Upper lobe of left lung (tissue), 6 donors: Measurements from ENCODE around the gene WDR6. TPM values are rescaled to one million over a fixed set of nuclear protein-coding genes. Genes with fewer than 3 reads are reported as not detected.
A peak's percentile ranks its signal among the peaks of the same experiment; 100 is the strongest.

Experiments used
- ATAC-seq, 2 donors: fragments of 200-7000 bp; cut with Tn5 transposase; one replicate each; pipeline ENCODE4 v1.9.1; 2022; ENCODE audit warnings: mild to moderate bottlenecking in 2 of 2, moderate library complexity in 2 of 2; ENCODE audit not compliant: low FRiP score in 2 of 2
- DNase-seq, 2 donors: peaks; one replicate each; pipeline ENCODE4 v3.0.0-alpha.2; 2019 to 2020
- H3K27ac ChIP-seq, 4 donors: fragments of 200-600 bp; sonication (generic); one replicate each; pipeline ENCODE4 v1.5.1; 2016 to 2019
- H3K27me3 ChIP-seq, 4 donors: fragments of 200-600 bp; sonication (generic); one replicate each; pipeline ENCODE4 v1.5.1; 2017 to 2019
- H3K36me3 ChIP-seq, 4 donors: fragments of 200-600 bp; sonication (generic); one replicate each; pipeline ENCODE4 v1.5.1; 2016 to 2019
- H3K4me1 ChIP-seq, 4 donors: fragments of 200-600 bp; sonication (generic); one replicate each; pipeline ENCODE4 v1.5.1; 2018 to 2019
- H3K4me3 ChIP-seq, 4 donors: fragments of 200-600 bp; sonication (generic); one replicate each; pipeline ENCODE4 v1.5.1; 2017 to 2019; ENCODE audit warnings: mild to moderate bottlenecking in 2 of 4, moderate library complexity in 1 of 4
- H3K9me3 ChIP-seq, 4 donors: fragments of 200-600 bp; sonication (generic); one replicate each; pipeline ENCODE4 v1.5.1; 2018 to 2019
- EP300 ChIP-seq, 4 donors: sonication (generic); formaldehyde crosslinking; IDR thresholded peaks; one replicate each; pipeline ENCODE4 v1.5.1; 2017; ENCODE audit warnings: antibody characterized with exemption in 4 of 4, control low read depth in 2 of 4
- POLR2A ChIP-seq, 4 donors: fragments of 450-650 bp; IDR thresholded peaks; one replicate each; pipeline ENCODE4 v1.5.1; 2016 to 2017; ENCODE audit warnings: antibody characterized with exemption in 4 of 4, mild to moderate bottlenecking in 2 of 4
- POLR2AphosphoS5 ChIP-seq, 2 donors: sonication (generic); formaldehyde crosslinking; IDR thresholded peaks; one replicate each; pipeline ENCODE4 v1.5.1; 2017; ENCODE audit warnings: antibody characterized with exemption in 2 of 2
- WGBS, 2 donors: methylation state at CpG; one replicate each; pipeline ENCODE4 v1.1.5; 2017 to 2018; 5-methylcytosine and 5-hydroxymethylcytosine counted together
- total RNA-seq, 6 donors: library from RNA; depleted of rRNA in 4 of 6; stranded (reverse); fragments of >200 nt in 4 of 6; gene quantifications; one replicate each; pipeline versions ENCODE4 v1.1.0 to v1.2.1, GENCODE V29; 2016 to 2021
- TF ChIP-seq, protein P1 (sequence below), 6 experiments: fragments of 450-650 bp in 4 of 6; fragments of 200-600 bp in 2 of 6; sonication (generic) in 2 of 6; IDR thresholded peaks; one replicate each; pipeline ENCODE4 v1.5.1; 2016 to 2019; ENCODE audit warnings: antibody characterized with exemption in 6 of 6
- donor health status: DM: no; HTN: no; CAD: no; lungs with moderate emphysema.
- donor health status: DM: no; HTN: yes; CAD: no; lungs with severe emphysema.

The WDR6 gene
- total RNA-seq, 6 donors from 2014 or later: 100 to 279 (median 123) TPM

DNA sequence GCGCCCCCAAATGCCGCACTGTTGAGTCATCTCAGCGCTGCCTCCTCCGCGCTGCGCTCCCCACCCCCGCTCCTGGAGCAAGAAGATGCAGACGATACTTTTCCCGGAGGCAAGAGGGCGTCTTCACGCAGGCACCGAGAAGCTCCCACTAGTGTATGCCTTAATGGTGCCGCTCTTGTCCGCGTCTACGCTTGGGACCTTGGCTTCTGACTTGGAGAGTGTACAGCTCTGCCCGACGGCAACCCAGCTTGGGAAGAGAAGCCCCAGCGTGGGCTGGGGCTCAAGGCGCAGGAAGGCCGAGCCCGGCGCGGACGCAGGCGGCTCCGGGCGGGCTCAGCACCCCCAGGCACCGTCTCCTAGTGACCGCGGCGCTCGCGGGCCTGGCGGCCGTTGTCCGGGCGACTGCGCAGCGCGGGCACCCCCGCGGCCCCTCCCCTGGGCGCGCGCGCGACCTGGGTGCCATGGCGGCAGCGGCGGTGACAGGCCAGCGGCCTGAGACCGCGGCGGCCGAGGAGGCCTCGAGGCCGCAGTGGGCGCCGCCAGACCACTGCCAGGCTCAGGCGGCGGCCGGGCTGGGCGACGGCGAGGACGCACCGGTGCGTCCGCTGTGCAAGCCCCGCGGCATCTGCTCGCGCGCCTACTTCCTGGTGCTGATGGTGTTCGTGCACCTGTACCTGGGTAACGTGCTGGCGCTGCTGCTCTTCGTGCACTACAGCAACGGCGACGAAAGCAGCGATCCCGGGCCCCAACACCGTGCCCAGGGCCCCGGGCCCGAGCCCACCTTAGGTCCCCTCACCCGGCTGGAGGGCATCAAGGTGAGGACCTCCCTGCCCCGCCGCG is 17.2 kb upstream of the WDR6 start, which contains the start of gene P4HTM:
Gene P4HTM, plus strand, starts transcription at position 446 of the 840 bp plus-strand sequence. Its CDS starts 16 bp downstream, at position 462.
- Histone ChIP-seq H3K4me3 (peak within 1 kb of the TSS; percentile 73 to 94 (median 88)), H3K4me1 (peaks cover 23 to 33% (median 27%) of the 10 kb centered on the region in 4 donors), H3K27me3 (no peaks in the 10 kb centered on the region), H3K36me3 (peaks cover 0 to 18% (median 8%) of the 10 kb centered on the region in 4 donors), H3K9me3 (no peaks in the 10 kb centered on the region), H3K27ac (peak within 1 kb of the TSS; percentile 87 to 92 (median 90))
- ATAC-seq (peak; percentile 89 to 93), DNase-seq (peak; percentile 85 to 95)
- TF ChIP-seq EP300 (IDR thresholded peaks at IDR 0.05): peak in 1 of 4 donors; percentile 3
- TF ChIP-seq POLR2AphosphoS5 (IDR thresholded peaks at IDR 0.05): peak; percentile 80
- TF ChIP-seq POLR2A (IDR thresholded peaks at IDR 0.05): peak in 1 of 4 donors; percentile 46
- TF ChIP-seq, protein P1, sequence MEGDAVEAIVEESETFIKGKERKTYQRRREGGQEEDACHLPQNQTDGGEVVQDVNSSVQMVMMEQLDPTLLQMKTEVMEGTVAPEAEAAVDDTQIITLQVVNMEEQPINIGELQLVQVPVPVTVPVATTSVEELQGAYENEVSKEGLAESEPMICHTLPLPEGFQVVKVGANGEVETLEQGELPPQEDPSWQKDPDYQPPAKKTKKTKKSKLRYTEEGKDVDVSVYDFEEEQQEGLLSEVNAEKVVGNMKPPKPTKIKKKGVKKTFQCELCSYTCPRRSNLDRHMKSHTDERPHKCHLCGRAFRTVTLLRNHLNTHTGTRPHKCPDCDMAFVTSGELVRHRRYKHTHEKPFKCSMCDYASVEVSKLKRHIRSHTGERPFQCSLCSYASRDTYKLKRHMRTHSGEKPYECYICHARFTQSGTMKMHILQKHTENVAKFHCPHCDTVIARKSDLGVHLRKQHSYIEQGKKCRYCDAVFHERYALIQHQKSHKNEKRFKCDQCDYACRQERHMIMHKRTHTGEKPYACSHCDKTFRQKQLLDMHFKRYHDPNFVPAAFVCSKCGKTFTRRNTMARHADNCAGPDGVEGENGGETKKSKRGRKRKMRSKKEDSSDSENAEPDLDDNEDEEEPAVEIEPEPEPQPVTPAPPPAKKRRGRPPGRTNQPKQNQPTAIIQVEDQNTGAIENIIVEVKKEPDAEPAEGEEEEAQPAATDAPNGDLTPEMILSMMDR (IDR thresholded peaks at IDR 0.05): peak in 4 of 6 experiments; percentile 27 to 51 (median 44)
- 1 to 2% methylated on average over 8 to 13 of the region's 91 CpGs for WGBS, 2 donors

DNA sequence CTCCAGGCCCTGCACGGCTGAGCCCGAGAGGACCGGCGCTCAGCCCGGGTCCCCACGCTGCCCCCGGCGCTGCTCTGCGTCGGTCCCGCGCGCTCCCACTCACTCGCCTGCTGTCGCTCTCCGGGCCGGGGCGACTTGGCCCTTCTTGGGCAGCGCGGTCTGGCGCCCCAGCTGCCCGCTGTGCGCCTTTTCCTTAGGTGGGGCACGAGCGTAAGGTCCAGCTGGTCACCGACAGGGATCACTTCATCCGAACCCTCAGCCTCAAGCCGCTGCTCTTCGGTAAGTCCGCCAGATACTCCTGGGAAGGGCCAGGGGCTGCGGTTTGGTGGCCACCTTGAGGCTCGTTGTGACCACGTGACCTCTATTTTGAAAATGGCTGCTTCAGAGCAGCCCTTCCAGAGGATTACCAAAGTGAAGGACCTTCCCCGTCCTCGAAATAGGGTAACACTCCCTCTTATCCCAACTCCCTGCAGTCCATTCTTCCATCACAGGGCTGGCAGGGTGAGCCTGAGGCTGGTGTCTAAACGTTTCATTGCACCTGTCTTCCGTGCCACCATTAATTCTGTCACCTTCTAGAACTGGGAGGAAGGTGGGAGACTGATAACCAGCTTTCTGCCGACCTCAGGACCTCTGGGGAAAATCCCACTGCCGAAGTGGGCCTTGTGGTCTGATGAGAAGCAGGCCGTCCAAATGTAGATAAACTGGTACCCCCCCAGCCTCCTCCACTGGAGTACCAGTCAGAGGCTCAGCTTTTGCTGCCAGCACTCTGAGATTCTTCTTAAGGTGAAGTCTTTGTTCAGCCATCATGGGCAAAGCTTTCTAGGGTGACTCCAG is 16.3 kb upstream of the WDR6 start:
- Histone ChIP-seq H3K36me3 (peaks cover 0 to 12% (median 6%) of the 10 kb centered on the region in 4 donors), H3K9me3 (no peaks in the 10 kb centered on the region), H3K27ac (peak overlapping the region; percentile 87 to 92 (median 90)), H3K4me1 (peaks cover 23 to 33% (median 27%) of the 10 kb centered on the region in 4 donors), H3K4me3 (peak overlapping the region; percentile 73 to 94 (median 88)), H3K27me3 (no peaks in the 10 kb centered on the region)
- 14 to 31% methylated on average over 6 to 15 of the region's 40 CpGs for WGBS, 2 donors
- TF ChIP-seq POLR2AphosphoS5 (IDR thresholded peaks at IDR 0.05) (no peak), POLR2A (IDR thresholded peaks at IDR 0.05) (no peak), EP300 (IDR thresholded peaks at IDR 0.05) (no peak)
- TF ChIP-seq, protein P1 (IDR thresholded peaks at IDR 0.05): no peak
- ATAC-seq (peak; percentile 3 to 50), DNase-seq (peak; percentile 42 to 88)

GRCh38 chr3:48991851-48992545 is 15.2 kb upstream of the WDR6 start:
- 71 to 77% methylated on average over 5 of the region's 5 CpGs for WGBS, 2 donors
- DNase-seq: no peak
- TF ChIP-seq POLR2AphosphoS5 (IDR thresholded peaks at IDR 0.05) (no peak), POLR2A (IDR thresholded peaks at IDR 0.05) (no peak), EP300 (IDR thresholded peaks at IDR 0.05) (no peak)
- TF ChIP-seq, protein P1 (IDR thresholded peaks at IDR 0.05): no peak
- Histone ChIP-seq H3K27ac (peak overlapping the region; percentile 87 to 92 (median 90)), H3K36me3 (peaks cover 0 to 9% (median 5%) of the 10 kb centered on the region in 4 donors), H3K27me3 (no peaks in the 10 kb centered on the region), H3K4me3 (peak overlapping the region in 2 of 4 donors; percentile 73 to 94), H3K9me3 (no peaks in the 10 kb centered on the region), H3K4me1 (peaks cover 23 to 33% (median 27%) of the 10 kb centered on the region in 4 donors)
- ATAC-seq: no peak

GRCh38 chr3:48993834-48994233 is 13.4 kb upstream of the WDR6 start:
- peaks cover 0 to 13% (median 5%) of the 10 kb centered on the region in 4 donors for H3K36me3 ChIP-seq
- H3K27ac ChIP-seq: no peak overlapping the region
- H3K27me3 ChIP-seq: no peaks in the 10 kb centered on the region
- TF ChIP-seq POLR2AphosphoS5 (IDR thresholded peaks at IDR 0.05): no peak
- TF ChIP-seq POLR2A (IDR thresholded peaks at IDR 0.05): no peak
- TF ChIP-seq, protein P1 (IDR thresholded peaks at IDR 0.05): no peak
- TF ChIP-seq EP300 (IDR thresholded peaks at IDR 0.05): no peak
- ATAC-seq (no peak), DNase-seq (no peak)
- H3K4me3 ChIP-seq: no peak overlapping the region
- H3K9me3 ChIP-seq: no peaks in the 10 kb centered on the region
- H3K4me1 ChIP-seq: peaks cover 23 to 26% (median 24%) of the 10 kb centered on the region in 4 donors
